SHP77 treated with DMSO at 0.1 percent for 48 hours (cell line): ENCODE results near the gene BHLHE41.

Source experiments
- DNase-seq: peaks from one replicate; lab custom pipeline; 2025; lab: John Stamatoyannopoulos, UW

BHLHE41 gene

DNA sequence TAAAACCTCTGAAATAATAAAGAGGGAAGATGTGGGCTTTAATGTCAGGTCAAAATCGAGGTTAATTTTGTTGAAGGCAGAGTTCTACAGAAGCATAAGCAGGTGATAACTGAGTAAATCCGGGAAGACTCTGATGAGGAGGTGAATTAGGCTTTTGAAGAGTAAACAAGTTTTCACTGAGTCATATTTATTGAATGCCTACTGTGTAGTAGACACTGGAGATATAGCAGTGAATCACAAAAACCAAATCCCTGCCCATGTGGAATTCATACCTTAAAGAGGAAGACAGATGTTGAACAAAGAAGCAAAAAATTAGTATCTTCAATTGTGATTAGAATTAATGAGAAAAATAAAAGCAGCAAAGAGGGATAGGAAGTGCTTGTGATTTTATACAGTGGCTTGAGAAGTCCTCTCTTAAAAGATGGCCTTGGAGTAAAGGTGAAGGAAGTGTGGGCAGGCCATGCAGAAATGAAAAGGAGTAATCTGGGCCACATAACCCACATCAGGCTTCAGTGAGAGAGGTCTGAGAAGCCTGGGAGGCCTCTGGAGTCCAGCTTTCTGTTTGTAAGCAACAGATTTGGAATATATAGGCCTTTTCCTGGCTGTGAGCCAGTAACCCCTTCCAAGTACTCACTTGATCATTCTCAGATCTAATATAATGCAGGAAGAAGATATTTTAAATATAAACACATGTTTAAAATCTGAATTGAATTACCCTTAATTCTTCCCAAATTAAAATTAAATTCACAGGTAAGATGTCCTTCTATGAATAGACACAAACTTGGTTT lies 46.7 kb downstream of the BHLHE41 start:
- DNase-seq = no peak
